Gastrocnemius medialis (tissue), 4 donors: ENCODE data around the gene IGLL5. TPM values are rescaled to one million over a fixed set of nuclear protein-coding genes. Genes with fewer than 3 reads are reported as not detected.

Source experiments
- ATAC-seq, 2 donors: fragments of 150-250 bp; one replicate each; pipeline ENCODE4 v1.9.1; 2016
- DNase-seq, 2 donors: peaks; one replicate each; pipeline ENCODE4 v3.0.0-alpha.2; 2019
- H3K27ac ChIP-seq, 4 donors: fragments of 200-600 bp; sonication (generic); 1 replicate in 1 of 4; 2 replicates in 3 of 4; pipeline ENCODE4 v1.5.1; 2016 to 2018; ENCODE audit warnings: mild to moderate bottlenecking in 2 of 4, moderate library complexity in 1 of 4
- H3K27me3 ChIP-seq, 3 donors: fragments of 200-600 bp; sonication (generic) in 2 of 3; 1 replicate in 1 of 3; 2 replicates in 2 of 3; pipeline versions ENCODE4 v1.5.1 to v1.6.0; 2016 to 2019; ENCODE audit warnings: mild to moderate bottlenecking in 1 of 3, moderate library complexity in 1 of 3
- H3K36me3 ChIP-seq, 2 donors: fragments of 200-600 bp; sonication (generic) in 1 of 2; one replicate each; pipeline ENCODE4 v1.5.1; 2017 to 2018
- H3K4me1 ChIP-seq, 2 donors: fragments of 200-600 bp; sonication (generic) in 1 of 2; one replicate each; pipeline ENCODE4 v1.5.1; 2016 to 2017; ENCODE audit warnings: mild to moderate bottlenecking in 2 of 2
- H3K4me3 ChIP-seq, 4 donors: fragments of 200-600 bp; sonication (generic) in 3 of 4; 1 replicate in 1 of 4; 2 replicates in 3 of 4; pipeline ENCODE4 v1.5.1; 2016 to 2019; ENCODE audit warnings: mild to moderate bottlenecking in 2 of 4
- H3K9me3 ChIP-seq, 3 donors: fragments of 200-600 bp; sonication (generic) in 2 of 3; 1 replicate in 1 of 3; 2 replicates in 2 of 3; pipeline ENCODE4 v1.5.1; 2016 to 2019
- CTCF ChIP-seq, 5 experiments: fragments of 450-650 bp in 3 of 5; fragments of 200-600 bp in 2 of 5; sonication (generic) in 2 of 5; IDR thresholded peaks in 4 of 5; conservative IDR thresholded peaks in 1 of 5; 1 replicate in 4 of 5; 2 replicates in 1 of 5; pipeline ENCODE4 v1.5.1; 2016 to 2019; ENCODE audit warnings: antibody characterized with exemption in 5 of 5, mild to moderate bottlenecking in 3 of 5, moderate library complexity in 3 of 5
- POLR2A ChIP-seq, 2 donors: fragments of 450-650 bp; IDR thresholded peaks; one replicate each; pipeline ENCODE4 v1.6.1; 2017; ENCODE audit warnings: antibody characterized with exemption in 2 of 2, mild to moderate bottlenecking in 2 of 2, moderate library complexity in 2 of 2
- in situ Hi-C, 4 donors: fragments of 200-750 bp; cut with MboI; loops; one replicate each; pipeline versions ENCODE4 v1.15.0 to v1.8.0; 2017; ENCODE audit warnings: low sequenced_read_pairs in 4 of 4
- intact Hi-C: fragments of 100-400 bp; cut with DNase I; formaldehyde crosslinking; loops from one replicate; pipeline ENCODE4 v1.15.1; 2023; ENCODE audit warnings: low total_unique reads
- total RNA-seq, 4 donors: library from RNA; depleted of rRNA; stranded (reverse); fragments of >200 nt; gene quantifications; one replicate each; pipeline versions ENCODE4 v1.1.0 to v1.2.3, GENCODE V29; 2016

The IGLL5 gene
- total RNA-seq, 4 donors from 2014 or later = 0.49 TPM; not detected in 3

DNA sequence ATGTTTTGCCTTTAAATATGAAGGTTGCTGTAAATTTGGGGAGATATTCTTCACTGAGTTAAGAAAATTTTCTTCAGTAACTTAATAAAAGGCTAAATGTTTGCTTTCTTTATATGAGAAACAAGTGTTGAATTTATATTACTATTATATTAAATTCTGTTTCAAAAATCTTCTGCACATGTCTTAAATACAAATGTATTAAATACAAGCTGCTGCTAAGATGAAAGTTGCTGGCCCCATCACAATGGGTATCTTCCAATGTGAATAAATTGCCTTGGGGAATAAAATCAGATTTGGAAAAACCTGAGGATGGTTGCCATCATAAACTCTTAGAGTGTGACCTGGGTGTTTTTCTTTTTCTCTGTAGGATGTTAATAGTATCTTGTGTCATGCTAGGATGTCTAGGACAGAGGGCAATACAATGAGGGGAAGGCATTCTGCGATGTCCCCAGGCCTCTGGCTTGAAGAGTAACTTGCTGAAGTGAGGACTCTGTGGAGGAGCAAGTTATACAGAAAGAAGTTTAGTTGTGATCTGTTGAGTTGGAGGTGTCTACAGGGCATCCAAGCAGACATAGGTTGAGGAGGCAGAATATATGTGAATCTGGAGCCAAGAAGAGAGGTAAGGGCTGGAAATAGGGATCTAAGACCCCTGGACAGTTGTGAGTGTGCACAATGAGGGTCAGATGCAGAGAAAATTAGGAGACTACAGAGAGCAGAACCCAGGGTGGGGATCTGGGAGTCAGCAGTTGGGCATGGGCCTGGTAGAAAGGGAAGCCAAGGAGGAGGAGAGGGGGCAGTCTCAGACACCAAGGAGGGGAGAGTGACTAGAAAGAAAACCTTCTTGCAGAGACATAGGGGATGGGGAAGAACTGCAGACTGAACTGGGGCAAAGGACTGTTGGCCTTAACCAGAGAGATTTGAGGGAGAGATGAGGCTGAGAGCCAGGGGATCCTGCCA lies 4.8 kb downstream of the IGLL5 start:
- intact Hi-C loops = no loop called here
- DNase-seq = no peak
- H3K9me3 ChIP-seq = no peaks in the 10 kb centered on the region
- in situ Hi-C loops = no loop called here
- H3K27me3 ChIP-seq = peaks cover 0 to 4% (median 0%) of the 10 kb centered on the region in 3 donors
- TF ChIP-seq CTCF (IDR thresholded peaks at IDR 0.05 in 4 of 5, conservative IDR thresholded peaks at IDR 0.05 in 1 of 5) = no peak
- no peak for TF ChIP-seq POLR2A (IDR thresholded peaks at IDR 0.05)
- no peaks in the 10 kb centered on the region for H3K4me1 ChIP-seq
- ATAC-seq = no peak
- H3K27ac ChIP-seq = no peak overlapping the region
- no peak overlapping the region for H3K4me3 ChIP-seq
- H3K36me3 ChIP-seq = no peaks in the 10 kb centered on the region

GRCh38 chr22:22893077-22893805 lies 5.6 kb downstream of the IGLL5 start:
- TF ChIP-seq CTCF (IDR thresholded peaks at IDR 0.05 in 4 of 5, conservative IDR thresholded peaks at IDR 0.05 in 1 of 5) = no peak
- no peak for TF ChIP-seq POLR2A (IDR thresholded peaks at IDR 0.05)
- in situ Hi-C loops = no loop called here
- Histone ChIP-seq H3K27ac (no peak overlapping the region), H3K4me1 (no peaks in the 10 kb centered on the region), H3K9me3 (no peaks in the 10 kb centered on the region), H3K4me3 (no peak overlapping the region), H3K27me3 (peaks cover 0 to 4% (median 0%) of the 10 kb centered on the region in 3 donors), H3K36me3 (no peaks in the 10 kb centered on the region)
- DNase-seq = no peak
- ATAC-seq = no peak
- intact Hi-C loops = no loop called here

DNA sequence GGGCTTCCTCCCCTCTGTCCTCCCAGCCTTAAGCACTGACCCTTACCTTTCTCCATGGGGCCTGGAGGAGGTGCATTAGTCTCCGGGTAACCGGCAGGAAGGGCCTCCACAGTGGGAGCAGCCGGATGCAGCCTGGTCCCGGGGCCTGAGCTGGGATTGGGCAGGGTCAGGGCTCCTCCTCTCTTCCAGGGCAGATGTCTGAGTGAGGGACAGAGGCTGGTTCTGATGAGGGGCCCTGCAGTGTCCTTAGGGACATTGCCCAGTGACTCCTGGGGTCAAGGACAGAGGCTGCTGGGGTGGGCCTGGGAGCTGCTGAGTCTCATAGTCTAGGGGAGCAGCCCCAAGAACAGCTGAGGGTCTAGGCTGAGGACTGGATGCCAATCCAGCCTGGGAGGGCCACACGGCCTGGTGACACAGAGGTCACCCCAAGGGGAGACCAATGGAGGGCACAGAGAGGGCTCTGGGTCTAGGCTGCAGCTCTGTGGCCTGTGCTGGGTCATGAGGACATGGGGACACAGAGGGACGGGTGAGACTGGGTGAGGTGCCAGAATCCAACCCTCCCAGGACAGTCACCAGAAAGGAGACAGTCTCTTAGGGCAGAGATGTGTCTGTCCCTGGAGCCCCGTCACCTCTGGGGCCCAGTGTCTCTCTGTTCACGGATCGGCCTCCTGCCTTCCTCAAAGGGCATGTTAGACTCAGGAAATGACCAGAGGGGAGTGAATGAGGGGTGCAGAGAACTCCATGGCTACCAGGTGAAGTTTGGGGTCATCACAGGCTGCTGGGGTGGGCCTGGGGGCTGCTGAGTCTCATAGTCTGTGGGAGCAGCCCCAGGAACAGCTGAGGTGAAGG lies 6.5 kb downstream of the IGLL5 start:
- TF ChIP-seq CTCF (IDR thresholded peaks at IDR 0.05 in 4 of 5, conservative IDR thresholded peaks at IDR 0.05 in 1 of 5) (no peak), POLR2A (IDR thresholded peaks at IDR 0.05) (no peak)
- H3K4me1 ChIP-seq = no peaks in the 10 kb centered on the region
- ATAC-seq (no peak), DNase-seq (no peak)
- H3K9me3 ChIP-seq = no peaks in the 10 kb centered on the region
- no peaks in the 10 kb centered on the region for H3K36me3 ChIP-seq
- H3K27me3 ChIP-seq = peaks cover 0 to 4% (median 0%) of the 10 kb centered on the region in 3 donors
- no peak overlapping the region for H3K27ac ChIP-seq
- in situ Hi-C loops (no loop called here), intact Hi-C loops (no loop called here)
- no peak overlapping the region for H3K4me3 ChIP-seq
